H7 (cell line): ENCODE measurements around the gene MED12L. TPM values are rescaled to one million over a fixed set of nuclear protein-coding genes. Genes with fewer than 3 reads are reported as not detected.
"Not testable (repeated sequence)": the region's sequence is repeated elsewhere in the genome, so short reads cannot be mapped to it uniquely, and the experiment has no call there.

Experiments used
- DNase-seq: peaks from one replicate; pipeline ENCODE4 v3.0.0; 2012
- H3K27me3 ChIP-seq: 2 replicates; pipeline ENCODE4 v1.6.0; 2011; ENCODE audit warnings: mild to moderate bottlenecking, low read length; ENCODE audit not compliant: control insufficient read depth, insufficient read depth
- H3K36me3 ChIP-seq: replicated peaks from 2 replicates; pipeline ENCODE4 v1.5.1; 2011; ENCODE audit warnings: low read length; ENCODE audit not compliant: control insufficient read depth, insufficient read depth
- H3K4me3 ChIP-seq: 2 replicates; pipeline ENCODE4 v1.5.1; 2011; ENCODE audit warnings: low read depth, mild to moderate bottlenecking, control low read depth, low read length, moderate library complexity; ENCODE audit not compliant: insufficient read depth
- total RNA-seq: library from RNA; depleted of rRNA; stranded (reverse); fragments of >200 nt; shearing (Covaris generic); gene quantifications from 2 replicates; pipeline ENCODE4 v1.2.3, GENCODE V29; 2014

Gene MED12L
- total RNA-seq, 1 experiment from 2014 or later: 7.9 TPM

- H3K36me3 ChIP-seq: no peaks in the 10 kb centered on the region; the same call in none of the 2 replicates
- DNase-seq: no peak
- H3K27me3 ChIP-seq: no peaks in the 10 kb centered on the region
- no peak overlapping the region for H3K4me3 ChIP-seq
Measured at GRCh38 chr3:151379083-151379734, 293.7 kb downstream of the MED12L start.

GRCh38 chr3:151382671-151383070, 297.2 kb downstream of the MED12L start:
- H3K4me3 ChIP-seq: no peak overlapping the region
- no peaks in the 10 kb centered on the region; the same call in none of the 2 replicates for H3K36me3 ChIP-seq
- no peaks in the 10 kb centered on the region for H3K27me3 ChIP-seq
- no peak for DNase-seq

- DNase-seq: no peak
- Histone ChIP-seq H3K36me3 (peaks cover 1% of the 10 kb centered on the region), H3K4me3 (no peak overlapping the region), H3K27me3 (no peaks in the 10 kb centered on the region)
Measured at GRCh38 chr3:151383111-151383510, 297.6 kb downstream of the MED12L start.

- Histone ChIP-seq H3K4me3 (no peak overlapping the region), H3K27me3 (no peaks in the 10 kb centered on the region), H3K36me3 (peaks cover 1% of the 10 kb centered on the region)
- no peak for DNase-seq
Measured at GRCh38 chr3:151383956-151384355, 298.5 kb downstream of the MED12L start.

GRCh38 chr3:151384741-151385174, 299.3 kb downstream of the MED12L start, which contains the start of gene P2RY12:
TSS of gene P2RY12 (minus strand) at chr3:151384753. CDS start at chr3:151338845, 45,908 bp downstream.
- no peak for DNase-seq
- no peaks in the 10 kb centered on the region for H3K27me3 ChIP-seq
- H3K36me3 ChIP-seq: peaks cover 1% of the 10 kb centered on the region
- H3K4me3 ChIP-seq: no peak within 1 kb of the TSS

GRCh38 chr3:151386056-151386455, 300.6 kb downstream of the MED12L start:
- no peak overlapping the region for H3K4me3 ChIP-seq
- DNase-seq: no peak
- peaks cover 1% of the 10 kb centered on the region; the same call in 1 of the 2 replicates for H3K36me3 ChIP-seq
- H3K27me3 ChIP-seq: no peaks in the 10 kb centered on the region

GRCh38 chr3:151387432-151387831, 302.0 kb downstream of the MED12L start:
- Histone ChIP-seq H3K4me3 (no peak overlapping the region), H3K36me3 (0 out of 2 replicates have a peak, but pooled peaks cover 1% of the 10 kb centered on the region), H3K27me3 (no peaks in the 10 kb centered on the region)
- no peak for DNase-seq

GRCh38 chr3:151387842-151388241, 302.4 kb downstream of the MED12L start:
- Histone ChIP-seq H3K27me3 (no peaks in the 10 kb centered on the region), H3K36me3 (0 out of 2 replicates have a peak, but pooled peaks cover 1% of the 10 kb centered on the region), H3K4me3 (no peak overlapping the region)
- no peak for DNase-seq

- no peak overlapping the region for H3K4me3 ChIP-seq
Measured at GRCh38 chr3:151391720-151392119, 306.3 kb downstream of the MED12L start.

GRCh38 chr3:151392191-151392590, 306.7 kb downstream of the MED12L start:
- not testable (repeated sequence) for H3K36me3 ChIP-seq, DNase-seq, H3K4me3 ChIP-seq, H3K27me3 ChIP-seq

More at GRCh38 chr3:151391720-151392119, 306.3 kb downstream of the MED12L start:
- Histone ChIP-seq H3K36me3 (0 out of 2 replicates have a peak, but pooled peaks cover 1% of the 10 kb centered on the region), H3K27me3 (no peaks in the 10 kb centered on the region)
- DNase-seq: no peak

- Histone ChIP-seq H3K36me3 (no peaks in the 10 kb centered on the region), H3K27me3 (no peaks in the 10 kb centered on the region), H3K4me3 (no peak overlapping the region)
- no peak for DNase-seq
Measured at GRCh38 chr3:151393146-151393830, 307.8 kb downstream of the MED12L start.

GRCh38 chr3:151393941-151394340, 308.5 kb downstream of the MED12L start:
- H3K36me3 ChIP-seq: no peaks in the 10 kb centered on the region
- H3K27me3 ChIP-seq: no peaks in the 10 kb centered on the region
- no peak overlapping the region for H3K4me3 ChIP-seq
- no peak for DNase-seq

- DNase-seq: no peak
- no peaks in the 10 kb centered on the region for H3K27me3 ChIP-seq
- H3K36me3 ChIP-seq: no peaks in the 10 kb centered on the region
- no peak overlapping the region for H3K4me3 ChIP-seq
Measured at GRCh38 chr3:151394611-151395010, 309.1 kb downstream of the MED12L start.

GRCh38 chr3:151395806-151396205, 310.3 kb downstream of the MED12L start:
- H3K27me3 ChIP-seq: no peaks in the 10 kb centered on the region
- H3K36me3 ChIP-seq: no peaks in the 10 kb centered on the region
- no peak overlapping the region for H3K4me3 ChIP-seq
- no peak for DNase-seq

- no peak overlapping the region for H3K4me3 ChIP-seq
- H3K27me3 ChIP-seq: no peaks in the 10 kb centered on the region
- DNase-seq: no peak
- H3K36me3 ChIP-seq: no peaks in the 10 kb centered on the region
Measured at GRCh38 chr3:151398895-151399294, 313.4 kb downstream of the MED12L start.
